DMS79 (cell line): ENCODE results near the gene STK32C.

Experiments
- DNase-seq: peaks from one replicate; lab custom pipeline; 2025; lab: John Stamatoyannopoulos, UW

STK32C gene

DNA sequence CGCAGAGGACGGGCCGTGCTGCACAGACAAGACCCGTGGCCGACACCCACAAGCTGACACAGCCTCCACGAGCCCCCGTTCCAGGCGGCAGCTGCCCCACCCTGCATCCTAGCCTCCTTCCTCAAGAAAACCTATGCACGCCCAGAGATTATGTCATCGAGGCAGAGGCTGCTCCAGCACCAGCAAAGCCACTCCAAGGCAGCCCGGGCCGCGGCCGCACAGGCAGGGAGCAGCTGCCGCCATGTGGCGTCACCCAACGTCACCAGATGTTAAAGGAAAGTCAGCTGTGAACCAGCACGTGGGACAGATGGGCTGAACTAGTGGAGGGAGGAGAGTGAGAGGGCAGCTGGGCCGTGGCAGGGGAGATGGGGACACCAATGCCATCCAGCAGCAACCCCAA is 59.8 kb downstream of the STK32C start:
- no peak for DNase-seq

DNA sequence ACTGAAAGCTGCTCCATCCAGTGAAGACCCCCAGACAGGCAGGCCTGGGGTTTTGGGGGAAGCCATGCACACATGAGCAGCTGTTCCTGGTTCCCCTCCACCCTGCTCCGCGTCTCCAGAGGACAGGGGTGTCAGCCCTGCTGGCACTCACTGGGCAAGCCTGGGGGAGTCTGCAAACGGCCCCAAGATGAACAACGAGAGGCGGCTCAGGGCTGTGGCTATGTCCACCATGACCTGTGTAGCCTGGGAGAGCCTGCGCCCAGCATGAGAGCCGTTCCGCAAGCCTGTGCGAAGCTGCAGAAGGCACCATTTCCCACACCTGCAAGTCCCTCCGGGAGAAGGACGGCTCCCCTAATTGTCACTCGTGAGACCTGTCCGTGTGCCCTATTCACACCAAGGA is 61.5 kb downstream of the STK32C start:
- DNase-seq: no peak

DNA sequence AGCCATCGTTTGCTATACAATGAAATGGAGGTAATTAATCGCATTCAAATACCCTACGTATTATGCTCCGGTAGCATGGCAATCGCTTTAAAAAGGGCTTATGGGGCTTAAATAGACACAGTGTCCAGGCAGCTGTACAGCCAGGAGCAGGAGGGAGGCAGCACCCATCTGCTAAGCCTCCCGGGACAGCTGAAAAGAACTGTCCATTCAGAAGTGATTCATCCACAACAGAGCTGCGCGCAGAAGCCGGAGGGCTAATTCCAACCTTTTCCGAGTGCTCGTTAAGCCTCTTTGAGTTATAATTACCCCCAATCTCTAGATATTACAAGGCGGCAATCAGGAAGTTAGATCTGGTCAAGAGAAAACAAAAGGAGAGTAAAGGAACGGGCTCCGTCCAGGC is 62.7 kb downstream of the STK32C start:
- DNase-seq: no peak

DNA sequence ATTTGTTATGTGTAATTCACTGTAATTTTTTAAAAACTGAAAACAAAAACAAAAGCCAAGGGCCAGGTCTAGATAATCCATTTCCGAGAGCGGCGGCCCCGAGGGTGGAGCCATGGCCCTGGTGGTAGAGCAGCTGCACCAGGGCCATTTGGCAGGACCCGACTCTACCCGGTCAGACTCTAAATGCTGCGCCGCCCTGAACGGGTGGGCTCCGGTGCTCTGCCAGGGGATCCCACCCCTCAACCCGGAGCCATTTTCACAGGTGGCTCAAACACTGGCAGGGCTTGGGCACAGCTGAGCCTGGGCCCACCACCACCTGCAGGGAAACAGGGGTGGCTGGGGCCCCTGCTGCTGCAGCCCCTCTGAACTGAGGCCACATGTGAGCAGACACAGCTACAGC is 64.1 kb downstream of the STK32C start:
- DNase-seq: no peak

DNA sequence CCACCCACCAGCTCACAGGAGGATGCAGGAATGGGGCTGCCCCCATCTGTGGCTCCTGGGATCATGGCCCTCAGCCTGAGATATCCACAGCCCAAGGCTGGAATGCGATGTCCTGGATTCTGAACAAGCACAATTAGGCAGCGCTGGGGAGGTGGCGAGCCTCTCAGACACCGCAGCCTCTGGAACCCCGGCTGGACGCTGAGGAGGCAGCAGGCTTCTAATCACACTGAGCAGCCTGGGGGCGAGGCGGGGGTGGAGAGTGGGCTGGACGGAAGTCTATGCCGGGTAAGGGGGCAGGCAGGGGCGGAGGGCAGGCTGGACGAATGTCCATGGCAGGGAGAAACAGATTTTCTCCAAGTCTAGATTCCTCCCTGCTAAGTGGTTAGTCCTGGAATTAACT is 64.6 kb downstream of the STK32C start:
- DNase-seq: no peak

DNA sequence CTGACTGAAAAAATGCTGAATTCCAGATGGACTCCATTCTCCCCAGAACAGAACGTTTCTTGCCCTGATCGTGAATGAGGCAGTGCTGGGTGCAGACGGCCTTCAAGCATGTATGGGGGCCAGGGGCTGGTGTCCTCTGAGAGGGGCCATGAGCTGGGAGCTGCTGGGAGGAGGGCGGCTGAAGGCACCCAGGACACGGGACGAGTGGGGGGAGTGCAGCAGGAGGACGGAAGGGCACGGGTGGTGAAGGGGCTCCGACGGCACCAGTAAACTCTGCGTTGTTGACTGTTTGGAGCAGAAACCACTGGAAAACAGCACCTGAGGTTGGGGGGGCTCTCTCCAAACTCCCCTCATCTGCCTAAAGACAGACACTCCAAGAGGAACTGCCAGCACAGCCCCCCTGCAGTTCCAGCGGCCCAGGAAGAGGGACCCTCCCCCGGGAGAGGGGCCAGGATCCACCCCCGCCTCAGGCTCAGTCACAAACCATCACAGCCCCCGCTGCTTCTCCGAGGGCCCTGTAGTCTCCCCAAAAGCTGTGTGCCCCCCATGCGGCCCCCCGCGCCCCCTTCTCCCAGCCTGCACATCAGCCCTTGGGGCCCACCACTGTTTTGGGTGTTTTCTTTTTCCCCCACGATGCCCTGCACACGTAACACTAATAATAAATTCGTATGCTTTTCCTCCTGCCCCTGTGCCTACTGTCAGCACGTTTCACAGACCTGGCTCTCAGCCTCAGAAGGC is 65.5 kb downstream of the STK32C start:
- no peak for DNase-seq

DNA sequence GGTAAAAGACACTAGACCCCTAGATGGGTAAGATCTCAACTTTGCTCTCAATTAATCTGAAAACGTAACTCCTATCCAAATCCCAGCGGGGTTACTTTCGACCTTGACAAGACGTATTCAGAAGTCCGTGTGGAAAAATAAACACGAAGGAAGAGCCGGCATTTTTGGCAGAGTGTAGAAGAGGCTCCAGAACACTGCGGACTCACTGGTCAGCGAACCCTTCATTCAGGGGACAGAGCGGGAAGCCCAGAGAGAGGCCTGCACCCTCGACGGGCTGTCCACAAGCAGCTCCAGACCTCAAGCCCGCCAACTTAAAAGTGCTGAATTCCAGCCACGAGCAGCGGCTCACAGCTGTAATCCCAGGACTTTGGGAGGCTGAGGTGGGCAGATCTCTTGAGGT is 66.3 kb downstream of the STK32C start:
- no peak for DNase-seq

DNA sequence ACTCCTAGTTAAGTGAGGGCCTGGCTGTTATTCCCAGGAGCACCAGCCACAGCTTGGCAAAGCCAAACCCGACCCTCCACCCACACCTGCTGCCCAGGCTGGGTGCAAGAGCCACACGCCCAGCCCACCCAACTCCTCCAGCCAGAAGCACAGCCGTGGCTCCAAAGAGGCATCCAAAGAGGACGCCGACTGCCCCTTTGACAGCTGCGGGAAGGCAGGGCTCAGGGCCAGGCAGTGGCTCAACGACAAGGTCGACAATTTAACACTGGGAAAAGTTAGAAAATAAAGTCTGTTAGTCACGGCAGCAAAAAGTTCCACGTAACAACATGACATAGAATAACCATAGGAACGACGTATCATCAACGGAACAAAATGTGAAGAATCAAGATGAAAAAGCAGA is 66.7 kb downstream of the STK32C start:
- DNase-seq: no peak

DNA sequence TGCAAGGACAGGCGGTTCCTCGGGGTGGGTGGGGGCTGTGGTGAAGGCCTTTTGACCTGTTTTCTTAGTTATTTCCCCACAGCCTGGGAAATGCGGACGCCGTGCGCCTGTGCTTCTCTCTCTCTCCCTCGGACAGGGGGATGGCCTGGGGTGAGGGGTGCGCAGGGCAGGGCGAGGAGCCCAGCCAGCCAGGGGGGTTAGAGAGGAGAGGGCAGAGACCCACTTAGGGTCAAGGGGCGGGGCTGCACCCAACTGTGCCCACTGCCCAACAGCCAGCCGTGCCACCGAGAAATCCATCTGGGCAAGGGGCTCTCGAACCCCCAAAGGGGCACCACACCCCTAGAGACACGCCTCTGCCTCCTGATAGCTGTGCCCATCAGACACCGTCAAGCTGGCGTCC is 67.2 kb downstream of the STK32C start:
- DNase-seq: no peak

DNA sequence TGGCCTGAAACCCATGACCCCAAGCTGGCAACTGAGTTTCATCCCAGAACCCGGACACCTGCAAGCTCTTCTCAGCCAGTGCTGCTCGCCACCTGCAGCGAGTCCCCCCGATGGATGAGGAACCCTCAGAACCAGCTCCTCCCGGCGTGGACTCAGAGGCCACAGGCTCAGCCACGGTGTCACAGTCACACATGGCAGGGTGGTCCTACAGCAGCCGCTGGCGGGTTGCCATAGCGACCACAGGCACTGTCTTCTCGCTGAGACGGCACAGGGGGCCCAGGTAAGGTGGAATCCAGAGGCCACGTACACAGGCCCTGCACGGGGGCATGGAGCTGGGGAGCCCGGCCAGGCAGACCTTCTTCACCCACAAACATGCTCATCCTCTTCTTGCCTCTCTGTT is 67.6 kb downstream of the STK32C start:
- DNase-seq: no peak

DNA sequence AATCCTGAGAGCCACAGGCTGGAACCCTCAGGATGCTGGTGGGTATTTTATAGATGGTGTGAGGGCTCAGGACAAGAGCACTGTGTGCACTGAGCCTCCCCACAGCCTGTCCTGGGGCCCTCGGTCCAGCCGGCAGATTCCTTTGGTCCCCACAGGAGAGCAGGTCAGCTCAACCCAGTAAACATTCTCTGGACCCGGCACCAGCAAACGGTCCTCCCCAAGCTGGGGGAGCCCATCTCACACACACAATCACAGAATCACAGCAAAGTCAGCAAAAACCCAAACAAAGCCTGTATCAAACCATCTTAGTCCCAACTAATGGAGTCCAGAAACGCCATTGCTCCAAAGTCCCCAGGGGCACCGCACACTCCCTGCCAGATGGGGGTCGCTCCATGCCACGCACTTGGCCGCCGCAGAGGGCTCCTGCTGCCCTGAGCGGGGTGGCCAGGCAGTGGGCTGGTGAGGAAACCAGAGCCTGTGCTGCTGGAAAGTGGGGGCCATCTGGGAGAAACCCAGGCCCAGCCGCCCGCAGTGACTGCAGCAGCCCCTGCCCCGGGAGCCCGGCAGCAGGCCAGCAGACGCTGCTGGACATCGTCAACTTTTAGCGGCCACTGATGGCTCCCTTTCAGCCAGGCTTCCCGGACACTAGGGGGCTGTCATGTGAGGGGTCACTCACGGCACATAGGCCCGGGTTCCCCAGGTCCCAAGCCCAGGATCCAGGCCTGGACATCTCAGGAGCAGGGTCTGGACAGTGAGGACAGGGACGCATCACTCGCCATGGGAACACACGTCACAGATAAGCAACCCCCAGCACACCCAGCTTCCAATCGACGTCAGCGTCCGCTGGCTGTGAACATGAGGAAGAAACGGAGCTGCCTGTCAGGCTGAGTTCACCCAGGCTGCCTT is 68.4 kb downstream of the STK32C start:
- DNase-seq: no peak

DNA sequence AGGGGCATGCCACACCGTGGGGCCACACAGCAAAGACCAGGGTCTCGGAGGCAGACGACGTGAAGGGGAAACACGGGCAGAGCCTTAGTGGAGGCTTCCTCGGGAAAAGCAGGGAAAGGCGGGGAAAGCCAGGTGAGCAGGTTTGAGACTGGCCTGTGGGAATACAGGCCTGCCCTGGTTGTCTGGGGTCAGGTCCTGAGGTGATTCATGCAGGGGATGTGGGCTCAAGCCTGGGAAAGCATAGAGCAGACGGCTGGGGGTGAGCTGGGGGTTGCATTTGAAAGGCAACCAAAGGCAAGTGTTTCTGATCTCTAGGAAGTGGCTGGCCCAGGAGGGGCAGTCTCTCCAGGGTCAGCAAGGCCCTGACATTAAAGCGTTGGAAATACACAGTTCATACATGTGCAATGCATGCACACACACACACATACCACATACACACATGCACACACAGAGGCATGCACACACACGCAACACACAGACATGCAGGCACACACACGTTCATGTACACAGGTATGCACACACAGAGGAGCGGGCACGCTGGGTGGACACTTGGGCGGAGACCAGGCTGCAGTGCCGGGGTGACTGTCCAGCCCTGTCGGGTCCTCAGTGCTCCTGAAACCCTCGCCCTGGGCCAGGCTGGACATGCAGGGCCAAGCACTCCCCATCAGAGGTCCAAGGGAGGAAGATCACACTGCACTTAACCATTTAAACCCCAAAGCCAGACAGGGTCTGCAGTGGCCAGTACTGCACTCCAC is 69.2 kb downstream of the STK32C start:
- no peak for DNase-seq

DNA sequence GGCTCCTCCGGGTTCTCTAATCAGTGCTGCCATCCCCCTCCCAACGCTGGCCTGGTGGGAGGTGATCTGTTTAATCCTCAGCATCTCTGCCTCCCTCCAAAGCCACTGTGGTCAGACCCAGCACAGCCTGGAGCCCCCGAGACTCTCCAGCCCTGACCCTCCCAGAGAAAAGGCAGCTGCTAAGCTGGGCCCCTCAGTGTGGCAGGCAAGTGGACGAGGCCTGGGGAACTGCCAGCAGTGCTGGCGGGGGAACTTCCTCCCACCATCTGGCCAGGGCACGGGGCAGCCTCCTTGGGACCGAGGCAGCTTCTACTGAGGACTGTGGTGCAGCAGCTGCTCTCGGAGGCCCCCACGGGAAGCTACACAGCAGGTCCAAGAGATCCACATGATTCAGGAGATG is 69.9 kb downstream of the STK32C start:
- no peak for DNase-seq

DNA sequence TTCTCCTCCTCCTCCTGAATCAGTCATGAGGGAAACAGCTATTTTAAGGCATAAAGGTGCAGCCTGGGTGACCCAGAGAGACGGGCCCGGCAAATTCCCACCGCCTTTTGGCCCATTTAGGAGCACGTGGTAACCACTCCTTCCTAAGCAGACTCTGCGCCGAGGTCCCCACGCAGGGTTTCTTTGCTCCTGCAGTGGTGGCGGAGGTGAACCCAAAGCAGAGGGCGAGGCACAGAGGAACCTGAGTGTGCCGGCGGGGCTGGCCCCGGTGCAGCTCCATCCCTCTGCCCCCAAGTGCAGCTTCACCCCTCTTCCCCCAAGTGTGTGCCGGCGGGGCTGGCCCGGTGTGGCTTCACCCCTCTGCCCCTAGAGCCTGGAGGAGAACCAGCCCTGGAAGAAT is 70.4 kb downstream of the STK32C start:
- DNase-seq: no peak

DNA sequence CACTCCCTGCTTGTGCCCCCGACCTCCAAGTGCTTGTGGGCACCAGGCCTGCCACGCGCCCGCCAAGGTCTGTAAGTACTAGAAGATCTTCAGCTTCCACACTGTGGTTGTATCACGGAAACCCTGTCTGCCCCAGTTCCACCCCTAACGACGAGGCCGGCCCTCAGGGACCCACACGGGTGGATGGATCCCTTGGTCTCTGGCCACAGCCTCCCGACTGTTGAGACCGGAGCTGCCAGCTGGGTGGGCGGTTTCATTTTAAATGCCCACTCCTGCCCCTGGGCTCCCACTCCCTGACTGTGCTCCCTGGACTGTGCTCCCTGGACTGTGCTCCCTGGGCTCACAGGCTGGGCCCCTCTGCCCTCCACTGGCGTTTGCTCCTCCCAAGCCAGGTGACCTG is 70.9 kb downstream of the STK32C start:
- no peak for DNase-seq

DNA sequence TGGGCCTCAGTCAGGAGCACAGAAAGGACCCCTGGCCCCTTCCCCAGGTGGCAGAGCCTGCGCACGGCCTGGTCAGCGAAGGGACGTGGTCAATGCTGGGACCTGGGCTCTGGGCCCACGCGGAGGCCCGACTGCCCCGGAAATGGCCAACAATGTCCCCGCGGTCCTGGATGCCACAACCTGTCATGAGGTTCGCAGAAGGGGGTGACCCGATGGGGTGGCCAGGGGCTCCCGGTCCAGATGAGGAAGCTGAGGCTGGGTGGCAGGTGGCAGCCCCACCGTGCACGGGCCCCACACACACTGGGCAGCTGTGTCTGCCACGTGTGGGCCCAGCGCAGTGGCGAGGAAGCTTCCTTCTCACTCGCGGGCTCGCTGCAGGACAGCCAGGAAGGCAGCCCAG is 71.6 kb downstream of the STK32C start:
- DNase-seq: no peak

DNA sequence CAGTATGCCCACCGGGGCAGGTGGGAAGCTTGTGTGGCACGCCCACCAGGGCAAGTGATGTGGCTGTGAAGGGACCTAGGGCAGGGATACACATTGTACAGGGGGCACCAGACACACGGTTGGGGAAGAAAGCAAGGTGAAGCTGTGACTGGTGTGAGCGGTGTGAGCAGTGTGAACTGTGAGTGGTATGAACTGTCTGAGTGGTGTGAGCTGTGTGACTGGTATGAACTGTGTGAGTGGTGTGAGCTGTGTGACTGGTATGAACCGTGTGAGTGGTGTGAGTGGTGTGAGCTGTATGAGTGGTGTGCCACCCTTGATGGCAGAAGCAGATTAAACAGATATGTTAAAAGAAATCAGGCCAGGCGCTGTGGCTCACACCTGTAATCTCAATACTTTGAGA is 72.9 kb downstream of the STK32C start:
- DNase-seq: no peak

DNA sequence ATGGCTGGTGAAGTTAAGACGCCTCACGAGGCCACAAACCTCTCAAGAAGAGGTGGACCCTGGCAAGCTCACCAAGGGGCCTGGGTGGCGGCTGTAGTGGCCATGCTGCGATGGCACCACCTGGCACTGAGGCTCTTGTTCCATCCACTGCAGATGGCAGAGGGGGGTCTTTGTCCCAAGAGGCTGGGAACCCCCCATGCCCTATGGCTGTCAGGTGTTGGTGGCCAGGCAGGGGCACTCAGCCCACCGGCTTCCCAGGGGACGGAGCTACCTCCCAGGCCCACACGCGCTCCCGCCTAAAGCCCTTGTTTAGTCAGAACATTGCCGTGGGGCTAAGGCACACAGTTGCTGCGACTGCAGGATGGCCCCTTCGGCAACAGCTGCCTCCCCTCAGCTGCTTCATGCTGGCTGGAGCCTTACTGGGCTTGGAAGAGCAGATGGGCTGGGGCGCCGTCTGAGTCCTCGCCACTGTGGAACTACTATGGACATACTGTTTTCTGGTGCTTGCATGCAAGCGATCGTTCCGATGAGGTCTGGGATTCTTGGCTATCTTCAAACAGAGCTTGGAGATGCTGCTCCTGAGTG is 74.2 kb downstream of the STK32C start:
- DNase-seq: no peak

DNA sequence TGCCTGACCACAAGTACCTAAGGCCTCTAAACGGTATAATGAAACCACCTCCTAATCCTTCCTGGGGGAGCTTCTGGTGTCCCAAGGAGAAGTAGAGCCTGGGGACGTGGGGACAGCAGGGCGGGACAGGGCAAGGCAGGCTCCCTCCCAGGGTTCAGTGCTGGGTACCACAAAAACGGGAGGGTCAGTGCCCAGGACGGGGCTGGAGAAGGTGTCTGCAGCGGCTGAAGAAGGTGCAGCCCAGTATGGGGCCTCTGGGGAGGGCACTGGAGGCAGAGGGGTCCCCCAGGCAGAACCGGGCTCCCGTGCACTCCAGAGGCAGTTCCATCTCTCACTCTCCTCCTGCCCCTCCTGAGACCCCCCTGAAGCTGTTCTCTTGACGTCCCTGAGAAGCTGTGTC is 74.8 kb downstream of the STK32C start:
- DNase-seq: no peak

DNA sequence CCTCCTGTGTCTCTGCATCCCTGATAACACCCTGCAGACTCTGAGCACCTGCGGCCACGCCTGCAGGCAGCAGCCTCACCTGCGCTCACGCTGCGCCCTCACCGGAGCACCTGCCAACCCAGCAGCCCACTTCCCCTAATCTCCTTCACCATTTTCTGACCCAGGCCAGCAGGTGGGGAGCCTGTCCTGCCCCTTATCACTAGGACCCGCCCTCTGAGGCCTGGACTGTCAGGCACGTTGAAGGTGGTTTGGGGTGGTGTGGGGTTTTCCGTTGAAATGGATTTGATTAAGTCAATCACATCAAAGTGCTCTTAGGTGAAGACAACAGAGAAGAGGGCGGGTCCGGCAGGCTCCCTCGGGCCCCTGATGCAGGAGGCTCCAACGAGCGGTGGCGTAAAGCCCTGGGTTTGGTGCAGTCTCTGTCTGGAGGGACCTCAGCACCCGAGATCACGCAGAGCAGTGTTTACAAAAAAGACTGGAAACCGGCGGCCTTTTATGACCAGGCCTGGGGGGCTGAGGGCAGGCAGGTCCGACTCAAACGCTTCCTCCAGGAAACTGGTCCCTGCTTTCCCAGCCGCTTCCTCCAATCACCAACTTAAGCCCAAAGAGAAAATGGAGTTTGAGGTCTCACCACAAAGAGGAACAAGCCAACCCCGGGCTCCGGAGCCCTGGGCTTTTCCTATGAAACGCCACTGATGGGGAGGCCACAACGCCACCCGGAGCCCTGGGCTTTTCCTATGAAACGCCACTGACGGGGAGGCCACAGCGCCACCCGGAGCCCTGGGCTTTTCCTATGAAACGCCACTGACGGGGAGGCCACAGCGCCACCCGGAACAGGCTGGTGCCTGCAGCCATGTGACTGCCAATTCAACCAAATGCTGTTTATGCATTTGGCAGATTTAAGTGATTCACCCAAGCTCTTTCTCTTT is 75.5 kb downstream of the STK32C start:
- no peak for DNase-seq

DNA sequence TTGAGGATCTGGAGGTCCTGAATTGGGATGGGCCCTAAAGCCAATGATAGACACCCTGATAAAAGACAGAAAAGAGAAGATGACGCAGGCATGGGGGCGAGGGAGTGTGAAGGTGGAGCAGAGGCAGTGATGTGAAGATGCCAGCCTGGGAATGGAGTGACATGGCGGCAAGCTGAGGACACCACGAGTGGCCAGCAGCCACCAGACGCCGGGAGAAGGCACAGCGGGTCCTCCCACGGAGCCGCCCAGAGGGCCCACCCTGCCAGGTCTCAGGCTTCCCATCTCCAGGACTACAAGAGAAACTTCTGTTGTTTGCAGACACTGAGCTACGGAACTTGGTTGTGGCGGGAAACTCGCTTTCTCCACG is 76.1 kb downstream of the STK32C start:
- DNase-seq: no peak
